SK-N-DZ (cell line): ENCODE data around the gene PATJ. TPM values are rescaled to one million over a fixed set of nuclear protein-coding genes. Genes with fewer than 3 reads are reported as not detected.
"Not testable (repeated sequence)": the region's sequence is repeated elsewhere in the genome, so short reads cannot be mapped to it uniquely, and the experiment has no call there.

ENCODE experiments used
- DNase-seq: peaks from one replicate; pipeline ENCODE4 v3.0.0-alpha.2; 2015; ENCODE audit warnings: low spot score
- polyA plus RNA-seq, 2 experiments: library from polyadenylated mRNA; depleted of rRNA; stranded (reverse); fragments of >200 nt; gene quantifications; 2 replicates each; pipeline ENCODE4 v1.2.3, GENCODE V29; 2014

Gene PATJ, protein sequence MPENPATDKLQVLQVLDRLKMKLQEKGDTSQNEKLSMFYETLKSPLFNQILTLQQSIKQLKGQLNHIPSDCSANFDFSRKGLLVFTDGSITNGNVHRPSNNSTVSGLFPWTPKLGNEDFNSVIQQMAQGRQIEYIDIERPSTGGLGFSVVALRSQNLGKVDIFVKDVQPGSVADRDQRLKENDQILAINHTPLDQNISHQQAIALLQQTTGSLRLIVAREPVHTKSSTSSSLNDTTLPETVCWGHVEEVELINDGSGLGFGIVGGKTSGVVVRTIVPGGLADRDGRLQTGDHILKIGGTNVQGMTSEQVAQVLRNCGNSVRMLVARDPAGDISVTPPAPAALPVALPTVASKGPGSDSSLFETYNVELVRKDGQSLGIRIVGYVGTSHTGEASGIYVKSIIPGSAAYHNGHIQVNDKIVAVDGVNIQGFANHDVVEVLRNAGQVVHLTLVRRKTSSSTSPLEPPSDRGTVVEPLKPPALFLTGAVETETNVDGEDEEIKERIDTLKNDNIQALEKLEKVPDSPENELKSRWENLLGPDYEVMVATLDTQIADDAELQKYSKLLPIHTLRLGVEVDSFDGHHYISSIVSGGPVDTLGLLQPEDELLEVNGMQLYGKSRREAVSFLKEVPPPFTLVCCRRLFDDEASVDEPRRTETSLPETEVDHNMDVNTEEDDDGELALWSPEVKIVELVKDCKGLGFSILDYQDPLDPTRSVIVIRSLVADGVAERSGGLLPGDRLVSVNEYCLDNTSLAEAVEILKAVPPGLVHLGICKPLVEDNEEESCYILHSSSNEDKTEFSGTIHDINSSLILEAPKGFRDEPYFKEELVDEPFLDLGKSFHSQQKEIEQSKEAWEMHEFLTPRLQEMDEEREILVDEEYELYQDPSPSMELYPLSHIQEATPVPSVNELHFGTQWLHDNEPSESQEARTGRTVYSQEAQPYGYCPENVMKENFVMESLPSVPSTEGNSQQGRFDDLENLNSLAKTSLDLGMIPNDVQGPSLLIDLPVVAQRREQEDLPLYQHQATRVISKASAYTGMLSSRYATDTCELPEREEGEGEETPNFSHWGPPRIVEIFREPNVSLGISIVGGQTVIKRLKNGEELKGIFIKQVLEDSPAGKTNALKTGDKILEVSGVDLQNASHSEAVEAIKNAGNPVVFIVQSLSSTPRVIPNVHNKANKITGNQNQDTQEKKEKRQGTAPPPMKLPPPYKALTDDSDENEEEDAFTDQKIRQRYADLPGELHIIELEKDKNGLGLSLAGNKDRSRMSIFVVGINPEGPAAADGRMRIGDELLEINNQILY (N-terminal part only)
- polyA plus RNA-seq (2014; cell fraction: cytosol; rRNA removed) = 2.9 and 4.0 TPM in 2 replicates
- 2.9 and 4.7 TPM in 2 replicates for polyA plus RNA-seq (2014; cell fraction: nucleus; rRNA removed)

DNA sequence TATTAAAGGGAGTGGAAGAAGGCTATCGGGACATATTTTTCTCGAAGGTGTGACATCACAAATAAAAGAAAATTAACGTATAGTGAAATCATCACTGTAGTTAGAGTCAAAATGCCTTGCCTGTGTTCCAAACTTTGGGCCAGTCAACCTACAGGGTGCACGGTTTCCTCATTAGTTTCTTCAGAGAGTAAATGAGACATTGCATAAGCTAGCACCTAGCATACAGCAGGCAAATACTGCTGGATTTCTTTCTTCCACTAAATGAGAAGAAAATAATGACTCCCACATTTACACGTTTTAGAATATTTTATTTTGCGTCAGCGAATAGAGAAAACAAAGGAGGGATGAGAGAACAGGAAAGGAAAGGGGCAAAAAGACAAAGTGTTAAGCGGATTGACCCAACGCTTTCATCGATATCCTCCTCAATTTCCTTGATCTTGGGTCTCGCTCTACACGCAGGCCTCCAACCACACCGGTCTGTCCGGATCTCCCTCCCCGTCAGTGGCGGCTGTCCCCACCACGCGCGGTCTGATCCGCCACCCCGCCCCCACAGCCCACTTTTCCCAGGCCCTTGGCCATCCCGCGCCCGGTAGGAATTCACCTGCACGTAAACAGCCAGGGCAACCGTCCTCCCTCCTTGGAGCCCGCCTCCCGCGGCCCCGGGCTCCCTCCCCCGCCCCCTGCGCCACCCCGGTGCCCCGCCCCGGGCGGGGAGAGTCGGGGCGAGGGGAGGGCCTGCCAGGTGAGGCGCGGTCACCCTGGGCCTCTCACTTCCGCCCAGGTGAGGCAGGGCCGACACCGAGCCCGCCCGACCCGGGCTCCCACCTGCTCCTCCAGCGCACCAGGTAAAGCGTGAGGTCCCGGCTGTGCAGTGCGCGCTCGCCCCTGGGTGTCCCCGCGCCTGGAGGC, at the start of gene PATJ:
TSS of gene PATJ (plus strand) at position 770 of the 909 bp plus-strand sequence. CDS start 20,413 bp downstream, outside the sequence.
- DNase-seq = peak; percentile 11

DNA sequence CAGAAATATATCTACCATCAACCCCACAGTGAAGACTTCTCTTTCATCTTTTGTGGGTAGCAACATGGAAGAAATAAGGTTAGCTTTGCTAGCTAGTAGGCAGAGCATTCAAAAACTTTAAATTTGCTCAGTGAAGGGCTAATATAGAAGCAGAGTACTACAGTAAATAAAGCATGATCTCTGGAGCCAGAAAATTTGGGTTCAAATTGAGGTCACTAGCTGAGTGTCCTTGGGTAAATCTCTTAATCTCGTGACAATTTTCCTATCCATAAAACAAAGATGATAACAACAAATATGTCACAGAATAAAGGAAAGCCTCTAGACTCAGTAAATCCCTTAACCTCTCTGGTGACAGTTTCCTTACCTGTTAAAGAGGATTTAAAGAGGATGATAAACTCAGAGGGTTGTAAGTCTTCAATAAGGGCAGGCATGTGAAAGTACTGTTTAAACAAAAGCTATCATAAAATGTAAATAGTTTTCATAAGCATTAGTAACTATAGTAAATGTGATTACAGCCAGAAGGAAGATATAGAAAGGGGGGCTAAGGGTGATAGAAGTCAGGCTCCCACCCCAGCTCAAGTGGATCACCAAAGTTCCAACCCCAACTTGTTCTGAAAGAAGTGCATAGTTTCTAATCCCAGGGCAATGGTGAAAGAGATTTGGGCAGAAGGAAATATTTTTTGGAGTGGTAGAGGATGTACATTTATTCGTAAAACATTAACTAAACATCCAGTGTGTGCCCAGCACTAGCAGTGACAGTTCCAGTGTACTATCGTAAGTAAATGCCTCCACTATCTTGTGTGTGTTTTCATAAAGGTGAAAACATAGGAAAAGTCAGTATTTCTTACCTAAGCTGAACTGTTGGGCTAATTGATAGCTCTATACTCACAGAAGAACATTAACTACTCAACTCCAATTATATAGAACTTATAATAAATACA, 42.1 kb upstream of the PATJ start:
- no peak for DNase-seq

DNA sequence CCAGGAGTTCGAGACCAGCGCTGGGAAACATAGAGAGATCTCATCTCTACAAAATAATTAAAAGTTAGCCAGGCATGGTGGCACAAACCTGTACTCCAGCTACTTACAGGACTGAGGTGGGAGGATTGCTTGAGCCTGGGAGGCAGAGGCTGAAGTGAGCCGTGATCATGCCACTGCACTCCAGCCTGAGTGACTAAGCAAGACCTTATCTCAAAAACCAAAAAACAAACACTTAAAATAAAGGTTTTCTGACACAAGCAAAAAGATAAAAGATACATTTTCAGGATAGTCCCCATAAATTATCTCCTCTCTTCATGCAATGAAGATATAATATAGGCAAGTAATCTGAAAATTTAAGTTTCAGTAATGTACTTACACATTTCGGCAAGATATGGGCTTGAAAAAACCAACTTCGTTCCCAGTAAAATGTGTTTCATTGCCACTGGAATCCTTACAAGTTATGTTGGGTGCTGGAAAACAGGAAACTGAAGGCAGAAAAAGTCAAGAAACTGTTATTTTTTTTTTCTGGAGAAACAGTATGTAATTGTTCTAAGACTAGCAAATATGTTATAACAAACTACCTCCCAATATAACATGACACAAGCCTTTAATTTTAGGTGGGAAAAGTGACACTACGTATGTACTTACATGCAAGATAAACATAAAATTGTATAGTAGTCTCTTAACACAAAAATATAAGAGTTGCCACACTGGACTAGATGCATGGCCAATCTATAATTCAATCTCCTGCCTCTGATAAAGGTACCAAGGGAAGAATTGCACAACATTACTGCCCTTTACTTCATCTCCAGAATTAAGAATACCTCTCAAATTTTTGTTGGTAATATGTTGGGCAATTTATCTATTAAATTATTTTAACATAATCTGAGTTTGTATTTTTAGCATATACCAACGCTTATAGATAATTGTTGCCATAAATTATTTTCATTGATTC, 33.0 kb upstream of the PATJ start:
- no peak for DNase-seq

DNA sequence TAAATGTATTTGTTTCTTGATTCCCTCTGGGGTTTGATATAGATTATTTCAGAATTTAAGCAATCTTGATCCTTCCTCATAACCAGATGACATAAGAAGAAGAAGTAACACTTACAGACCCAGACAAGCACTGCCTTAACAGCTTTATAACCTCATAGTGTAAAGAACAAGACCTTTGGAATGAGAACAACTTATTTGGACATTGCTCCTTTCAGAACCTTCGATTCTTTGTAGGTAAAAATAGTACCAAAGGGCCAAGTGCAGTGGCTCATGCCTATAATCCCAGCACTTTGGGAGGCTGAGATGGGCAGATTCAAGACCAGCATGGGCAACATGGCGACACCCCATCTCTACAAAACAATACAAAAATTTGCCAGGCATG, 32.4 kb upstream of the PATJ start:
- DNase-seq = no peak

DNA sequence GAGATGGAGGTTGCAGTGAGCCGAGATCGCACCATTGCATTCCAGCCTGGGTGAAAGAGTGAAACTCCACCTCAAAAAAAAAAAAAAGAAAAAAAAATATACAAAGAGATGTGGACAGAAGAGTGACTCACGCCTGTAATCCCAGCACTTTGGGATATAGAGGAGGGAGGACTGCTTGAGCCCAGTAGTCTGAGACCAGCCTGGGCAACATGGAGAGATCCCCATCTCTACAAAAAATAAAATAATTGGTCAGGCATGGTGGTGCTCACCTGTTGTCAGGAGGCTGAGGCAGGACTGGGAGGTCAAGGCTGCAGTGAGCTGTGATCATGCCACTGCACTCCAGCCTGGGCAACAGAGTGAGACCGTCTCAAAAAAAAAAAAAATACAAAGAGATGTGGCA, 31.0 kb upstream of the PATJ start:
- DNase-seq = not testable (repeated sequence)

DNA sequence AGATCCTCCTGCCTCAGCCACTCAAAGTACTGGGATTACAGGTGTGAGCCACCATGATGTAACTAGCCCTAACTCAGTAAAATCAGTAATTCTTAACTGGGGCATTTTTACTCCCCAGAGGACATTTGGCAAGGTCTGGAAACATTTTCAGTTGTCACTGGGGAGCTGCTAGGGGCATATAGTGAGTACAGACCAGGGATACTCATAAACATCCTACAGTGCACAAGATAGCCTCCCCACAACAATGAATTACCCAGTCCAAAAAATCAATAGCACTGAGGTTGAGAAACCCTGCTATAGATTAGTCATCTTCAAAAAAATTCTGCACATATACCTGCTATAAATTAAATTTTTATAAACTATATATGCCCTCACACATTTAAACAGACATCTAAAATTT, 30.3 kb upstream of the PATJ start:
- DNase-seq = no peak

DNA sequence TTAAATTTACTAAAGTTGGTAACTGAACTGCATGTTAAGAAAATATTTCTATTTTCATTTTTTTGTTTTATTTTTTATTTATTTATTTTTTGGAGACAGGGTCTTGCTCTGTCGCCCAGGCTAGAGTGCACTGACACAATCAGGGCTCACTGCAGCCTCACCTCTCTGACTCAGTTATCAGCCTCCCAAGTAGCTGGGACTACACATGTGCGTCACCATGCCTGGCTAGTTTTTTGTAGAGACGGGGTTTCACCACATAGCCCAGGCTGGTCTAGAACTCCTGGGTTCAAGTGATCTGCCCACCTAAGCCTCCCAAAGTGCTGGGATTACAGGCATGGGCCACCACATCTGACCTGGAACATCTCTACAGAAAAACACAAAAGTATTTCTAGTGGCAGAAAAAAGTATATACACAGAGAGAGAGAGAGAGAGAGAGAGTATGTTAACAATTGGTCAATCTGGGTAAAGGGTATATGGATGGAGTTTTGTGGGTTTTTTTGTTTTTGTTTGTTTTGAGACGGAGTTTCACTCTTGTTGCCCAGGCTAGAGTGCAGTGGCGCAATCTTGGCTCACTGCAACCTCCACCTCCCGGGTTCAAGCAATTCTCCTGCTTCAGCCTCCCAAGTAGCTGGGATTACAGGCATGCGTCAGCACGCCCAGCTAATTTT, 23.1 kb upstream of the PATJ start:
- not testable (repeated sequence) for DNase-seq

DNA sequence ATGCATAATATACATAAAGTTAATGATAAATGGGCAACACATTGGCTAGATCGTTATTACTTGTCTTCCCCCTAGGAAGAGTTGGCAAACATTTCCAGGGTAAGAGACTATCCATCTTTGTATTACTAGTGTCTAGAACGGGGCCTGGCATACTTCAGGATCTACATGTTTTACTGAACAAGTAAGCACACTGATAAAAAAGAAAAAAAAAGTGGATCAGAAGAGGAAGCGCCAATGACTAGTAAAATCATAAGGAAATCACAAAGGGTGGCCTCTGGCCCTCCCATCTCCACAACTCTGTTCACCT, 17.8 kb upstream of the PATJ start:
- DNase-seq = no peak

DNA sequence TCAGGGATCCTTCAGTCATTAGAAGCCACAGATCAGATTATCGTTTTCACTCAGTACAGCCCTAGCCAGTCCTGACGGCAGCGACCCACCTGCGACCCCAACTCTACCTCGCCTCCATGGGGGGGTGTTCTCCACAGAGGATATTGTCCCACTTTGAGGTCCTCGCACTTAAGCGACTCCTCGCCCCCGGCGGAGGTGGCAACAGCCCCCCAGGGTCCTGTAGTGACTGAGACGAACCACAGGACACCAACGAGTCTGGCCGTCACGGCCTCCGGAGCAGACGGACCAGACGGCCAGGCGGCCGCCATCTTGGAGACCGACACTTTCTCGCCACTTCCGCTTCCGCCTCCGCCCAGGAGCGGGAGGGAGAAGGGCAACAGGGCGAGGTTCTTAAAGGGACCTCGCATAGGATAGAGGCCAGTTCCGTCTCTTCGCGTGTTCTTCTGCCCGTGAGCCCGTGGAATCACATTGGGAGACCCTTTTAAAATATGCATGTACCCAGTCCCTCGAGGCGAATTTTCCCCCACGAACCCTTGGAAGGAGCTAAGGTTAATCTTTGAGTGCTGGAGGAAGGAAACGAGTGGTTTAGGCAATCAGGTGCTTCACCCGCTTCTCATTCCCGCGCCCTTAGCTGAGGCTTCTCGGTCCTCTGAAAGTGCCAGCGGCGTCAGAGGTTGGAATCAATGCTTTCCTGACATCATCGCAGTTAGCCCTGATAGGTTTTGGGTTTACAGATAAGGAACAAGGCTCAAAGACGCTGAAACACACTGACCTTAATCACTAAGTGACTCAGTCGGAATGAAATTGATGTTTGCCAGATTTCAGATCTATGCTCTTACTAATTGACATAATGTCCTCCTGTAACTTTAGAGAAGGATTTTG, 17.2 kb upstream of the PATJ start, which contains the start of gene TM2D1:
TSS of gene TM2D1 (minus strand) at position 329 of the 882 bp plus-strand sequence. CDS start at position 308, 21 bp downstream.
- peak; percentile 91 for DNase-seq

DNA sequence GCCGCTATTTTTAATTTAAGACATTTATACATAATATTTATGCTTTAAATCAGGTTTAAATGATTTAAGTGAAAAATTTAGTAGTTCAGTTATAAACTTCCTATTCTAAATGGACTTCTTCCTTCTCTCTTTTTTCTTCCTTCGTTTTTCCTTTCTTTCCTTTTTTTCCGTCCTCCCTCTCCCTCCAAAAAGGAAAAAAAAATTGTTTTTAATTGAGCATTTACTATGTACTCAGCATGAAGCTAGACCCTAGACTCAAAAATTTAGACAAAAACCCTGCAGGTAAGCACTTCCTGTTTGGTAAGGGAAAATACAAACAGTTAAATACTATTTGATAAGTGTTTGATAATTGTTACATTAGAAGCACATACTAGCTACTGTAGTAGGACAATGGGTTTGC, 14.7 kb upstream of the PATJ start:
- no peak for DNase-seq

DNA sequence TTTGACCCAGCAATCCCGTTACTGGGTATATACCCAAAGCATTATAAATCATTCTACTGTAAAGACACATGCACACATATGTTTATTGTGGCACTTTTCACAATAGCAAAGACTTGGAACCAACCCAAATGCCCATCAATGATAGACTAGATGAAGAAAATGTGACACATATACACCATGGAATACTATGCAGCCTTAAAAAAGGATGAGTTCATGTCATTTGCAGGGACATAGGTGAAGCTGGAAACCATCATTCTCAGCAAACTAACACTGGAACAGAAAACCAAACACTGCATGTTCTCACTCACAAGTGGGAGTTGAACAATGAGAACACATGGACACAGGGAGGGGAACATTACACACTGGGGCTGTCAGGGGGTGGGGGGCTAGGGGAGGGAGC, 11.6 kb upstream of the PATJ start:
- not testable (repeated sequence) for DNase-seq

DNA sequence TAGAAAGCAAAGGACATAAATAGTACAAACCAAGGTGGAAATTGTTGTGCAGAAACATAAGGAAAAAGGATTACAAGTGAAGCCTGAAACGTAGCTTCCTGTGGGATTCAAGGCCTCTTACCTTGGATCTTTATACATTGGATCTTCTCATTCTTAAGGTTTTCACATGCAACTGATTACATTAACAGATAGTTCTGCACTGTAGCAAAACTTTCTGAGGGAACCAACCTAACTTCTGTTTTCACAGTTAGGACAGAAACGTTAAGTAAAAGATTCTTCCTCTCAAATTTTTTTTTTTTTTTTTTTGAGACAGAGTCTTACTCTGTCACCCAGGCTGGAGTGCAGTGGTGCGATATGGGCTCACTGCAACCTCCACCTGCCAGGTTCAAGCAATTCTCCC, 9.6 kb upstream of the PATJ start:
- no peak for DNase-seq

DNA sequence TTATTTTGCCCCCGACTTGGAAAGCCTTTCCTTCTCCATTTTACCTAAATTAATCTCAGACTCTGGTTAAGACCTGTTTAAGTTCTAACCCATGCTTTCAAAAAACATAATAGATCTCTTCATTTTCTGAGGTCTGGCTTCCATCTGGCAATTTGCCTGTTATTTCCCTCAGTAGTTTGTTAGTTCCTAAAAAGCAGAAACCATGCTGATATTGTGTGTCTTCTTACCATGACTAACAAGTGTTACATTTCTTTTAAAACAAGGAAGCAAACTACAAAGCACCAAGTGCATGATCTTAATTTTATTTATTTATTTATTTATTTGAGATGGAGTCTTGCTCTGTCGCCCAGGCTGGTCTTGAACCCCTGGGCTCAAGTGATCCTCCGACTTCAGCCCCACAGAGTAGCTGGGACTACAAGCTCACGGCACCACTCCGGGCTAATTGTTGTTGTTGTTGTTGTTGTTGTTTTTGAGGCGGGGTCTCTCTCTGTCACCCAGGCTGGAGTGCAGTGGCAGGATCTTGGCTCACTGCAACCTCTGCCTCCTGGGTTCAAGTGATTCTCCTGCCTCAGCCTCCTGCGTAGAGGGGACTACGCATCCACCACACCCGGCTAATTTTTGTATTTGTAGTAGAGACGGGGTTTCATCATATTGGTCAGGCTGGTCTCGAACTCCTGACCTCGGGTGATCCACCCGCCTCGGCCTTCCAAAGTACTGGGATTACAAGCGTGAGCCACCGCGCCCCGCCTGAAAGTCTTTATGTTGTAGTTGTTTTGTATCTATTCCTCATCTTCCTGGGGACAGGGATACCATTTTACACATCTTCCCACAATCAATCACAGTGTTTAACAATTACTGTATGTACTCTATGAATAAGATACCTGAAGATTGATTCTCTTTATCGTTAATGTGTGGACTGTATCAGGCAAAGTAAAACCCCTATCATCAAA, 1.3 kb upstream of the PATJ start:
- no peak for DNase-seq

DNA sequence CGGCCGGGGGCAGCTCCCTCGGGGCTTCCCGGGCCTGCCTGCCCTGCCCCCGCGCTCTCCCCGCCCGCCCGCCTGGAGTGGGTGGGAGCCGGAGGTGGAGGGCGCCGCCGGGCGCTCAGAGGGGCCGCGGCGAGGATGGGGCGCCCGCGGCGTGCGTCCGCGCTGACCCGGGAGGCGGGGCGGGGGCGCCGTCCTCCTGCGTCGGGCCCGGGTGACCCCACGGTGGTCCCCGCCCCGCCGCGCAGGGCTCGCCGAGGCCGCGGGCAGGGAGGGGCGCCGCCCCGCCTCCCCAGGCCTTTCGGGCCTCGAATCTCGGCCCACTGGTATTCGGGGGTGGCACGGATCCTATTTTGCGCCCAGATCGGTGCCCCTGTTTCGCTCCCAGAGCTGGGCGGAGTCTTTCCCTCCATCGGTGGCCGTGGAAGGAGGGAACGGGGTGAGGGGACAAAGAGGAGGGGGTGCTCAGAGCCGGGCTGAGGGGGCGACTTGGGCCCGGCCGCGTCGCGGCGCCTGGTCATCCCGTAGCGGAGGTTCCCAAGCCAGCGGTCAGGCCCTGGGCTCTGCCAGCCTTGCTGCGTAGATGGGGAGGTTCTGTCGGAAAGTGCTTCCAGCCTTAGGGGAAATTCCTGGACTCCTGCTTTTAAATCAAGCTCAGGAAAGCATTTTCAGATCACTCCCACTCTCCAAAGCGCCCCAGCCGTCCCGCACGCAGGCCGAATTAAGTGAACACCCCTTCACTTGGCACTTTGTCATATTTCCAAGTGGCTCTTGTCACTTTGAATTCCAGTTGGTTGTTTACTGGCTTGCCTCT, 545 bp downstream of the PATJ start:
- peak; percentile 15 for DNase-seq

DNA sequence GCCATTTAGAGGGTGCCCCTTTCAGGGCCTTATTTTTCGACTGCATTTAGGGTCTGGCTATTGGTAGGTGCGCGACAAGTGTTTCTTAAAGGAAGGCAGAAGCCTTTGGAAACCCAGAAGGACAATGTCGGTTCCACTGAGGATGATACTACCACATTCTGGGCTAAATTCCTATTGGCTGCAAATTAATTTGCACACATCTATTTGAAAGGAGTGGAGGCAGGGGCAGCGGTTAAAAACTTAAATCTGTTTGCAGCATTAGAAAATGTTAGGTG, 1.1 kb downstream of the PATJ start:
- DNase-seq = no peak
